Sigmoid colon (tissue), 3 donors: Measurements from ENCODE around the gene RASSF7.
"Not testable (repeated sequence)": the region's sequence is repeated elsewhere in the genome, so short reads cannot be mapped to it uniquely, and the experiment has no call there.

Source experiments
- CTCF ChIP-seq, 4 experiments: fragments of 450-650 bp in 3 of 4; fragments of 200-600 bp in 1 of 4; IDR thresholded peaks; one replicate each; pipeline ENCODE4 v1.5.1; 2016 to 2019; ENCODE audit warnings: antibody characterized with exemption in 4 of 4, mild to moderate bottlenecking in 3 of 4, moderate library complexity in 2 of 4
- POLR2A ChIP-seq, 2 donors: fragments of 450-650 bp; IDR thresholded peaks; one replicate each; pipeline ENCODE4 v1.6.1; 2016; ENCODE audit warnings: antibody characterized with exemption in 2 of 2, mild to moderate bottlenecking in 2 of 2, moderate library complexity in 2 of 2

GRCh38 chr11:574031-574570 lies 13.3 kb downstream of the RASSF7 start:
- TF ChIP-seq POLR2A, CTCF (IDR thresholded peaks at IDR 0.05): not testable (repeated sequence)
